Fibroblast of lung (primary cell): ENCODE results near the gene VAV1.

Experiments used
- EZH2 ChIP-seq: IDR thresholded peaks from 2 replicates; pipeline ENCODE4 v1.5.1; 2012; ENCODE audit warnings: low read length, control low read depth, mild to moderate bottlenecking; ENCODE audit errors: missing control alignments
- TF ChIP-seq, protein P1 (sequence below), 2 donors: IDR thresholded peaks in 1 of 2; conservative IDR thresholded peaks in 1 of 2; 1 replicate in 1 of 2; 2 replicates in 1 of 2; pipeline ENCODE4 v1.5.1; 2011 to 2012; ENCODE audit warnings: low read length in 2 of 2, control low read depth in 1 of 2, inconsistent platforms in 1 of 2, low read depth in 1 of 2, mild to moderate bottlenecking in 1 of 2

DNA sequence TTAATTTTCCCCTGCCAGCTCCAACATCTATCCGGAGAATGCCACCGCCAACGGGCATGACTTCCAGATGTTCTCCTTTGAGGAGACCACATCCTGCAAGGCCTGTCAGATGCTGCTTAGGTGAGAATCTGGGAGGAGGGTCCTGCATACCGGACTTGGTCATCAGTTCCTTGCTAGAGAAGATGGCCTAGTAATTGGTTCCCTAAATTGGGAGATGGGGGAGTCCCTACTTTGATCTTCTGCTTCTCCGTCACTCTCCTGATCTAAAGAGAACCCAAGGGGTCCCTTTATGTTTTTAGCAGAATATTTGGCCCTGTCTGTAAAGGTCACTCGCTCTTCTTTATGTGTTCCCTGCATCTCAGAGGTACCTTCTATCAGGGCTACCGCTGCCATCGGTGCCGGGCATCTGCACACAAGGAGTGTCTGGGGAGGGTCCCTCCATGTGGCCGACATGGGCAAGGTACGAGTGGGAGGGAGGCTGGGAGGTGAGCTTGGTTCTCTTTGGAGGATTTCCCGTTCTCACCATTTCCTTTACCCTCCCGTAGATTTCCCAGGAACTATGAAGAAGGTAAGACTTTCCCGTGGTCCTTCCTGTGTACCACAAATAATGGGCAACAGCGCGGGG is 60.8 kb downstream of the VAV1 start:
- TF ChIP-seq, protein P1, sequence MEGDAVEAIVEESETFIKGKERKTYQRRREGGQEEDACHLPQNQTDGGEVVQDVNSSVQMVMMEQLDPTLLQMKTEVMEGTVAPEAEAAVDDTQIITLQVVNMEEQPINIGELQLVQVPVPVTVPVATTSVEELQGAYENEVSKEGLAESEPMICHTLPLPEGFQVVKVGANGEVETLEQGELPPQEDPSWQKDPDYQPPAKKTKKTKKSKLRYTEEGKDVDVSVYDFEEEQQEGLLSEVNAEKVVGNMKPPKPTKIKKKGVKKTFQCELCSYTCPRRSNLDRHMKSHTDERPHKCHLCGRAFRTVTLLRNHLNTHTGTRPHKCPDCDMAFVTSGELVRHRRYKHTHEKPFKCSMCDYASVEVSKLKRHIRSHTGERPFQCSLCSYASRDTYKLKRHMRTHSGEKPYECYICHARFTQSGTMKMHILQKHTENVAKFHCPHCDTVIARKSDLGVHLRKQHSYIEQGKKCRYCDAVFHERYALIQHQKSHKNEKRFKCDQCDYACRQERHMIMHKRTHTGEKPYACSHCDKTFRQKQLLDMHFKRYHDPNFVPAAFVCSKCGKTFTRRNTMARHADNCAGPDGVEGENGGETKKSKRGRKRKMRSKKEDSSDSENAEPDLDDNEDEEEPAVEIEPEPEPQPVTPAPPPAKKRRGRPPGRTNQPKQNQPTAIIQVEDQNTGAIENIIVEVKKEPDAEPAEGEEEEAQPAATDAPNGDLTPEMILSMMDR (conservative IDR thresholded peaks at IDR 0.05 in 1 of 2, IDR thresholded peaks at IDR 0.05 in 1 of 2; ENCODE audit: low read depth in 1 of 2, low read length in 2 of 2) = no peak
- TF ChIP-seq EZH2 = no peak
